ENCODE measurements around the gene ASPSCR1. TPM values are rescaled to one million over a fixed set of nuclear protein-coding genes. Genes with fewer than 3 reads are reported as not detected.

ASPSCR1 gene
- total RNA-seq, 1 experiment from 2014 or later: 59.2 TPM

DNA sequence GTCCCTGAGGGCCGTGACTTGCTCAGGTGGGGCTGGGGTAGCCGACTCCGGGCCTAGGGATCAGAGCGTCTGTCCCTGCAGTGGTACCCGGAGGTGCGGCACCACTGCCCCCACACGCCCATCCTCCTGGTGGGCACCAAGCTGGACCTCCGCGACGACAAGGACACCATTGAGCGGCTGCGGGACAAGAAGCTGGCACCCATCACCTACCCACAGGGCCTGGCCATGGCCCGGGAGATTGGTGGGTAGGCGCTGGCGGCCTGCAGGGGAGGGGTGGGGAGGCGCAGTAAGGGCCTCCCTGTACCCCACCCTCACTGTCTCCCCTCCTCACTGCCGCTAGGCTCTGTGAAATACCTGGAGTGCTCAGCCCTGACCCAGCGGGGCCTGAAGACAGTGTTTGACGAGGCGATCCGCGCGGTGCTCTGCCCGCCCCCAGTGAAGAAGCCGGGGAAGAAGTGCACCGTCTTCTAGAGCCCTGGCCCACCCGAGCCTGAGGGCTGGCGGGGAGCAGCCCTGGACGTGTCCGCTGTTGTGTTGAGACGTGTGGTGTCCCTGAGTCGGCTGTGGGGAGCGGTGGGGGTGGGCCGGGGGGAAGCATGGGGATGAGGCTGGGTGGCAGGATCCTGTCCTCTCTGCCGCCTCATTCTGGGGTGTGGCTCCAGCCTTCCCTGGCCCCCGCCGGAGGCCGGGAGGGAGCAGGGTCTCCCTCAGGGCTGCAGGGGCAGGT lies 56.1 kb downstream of the ASPSCR1 start:
- ChIA-PET CTCF (interaction anchor here (1.5 kb wide), 1 partner anchor 74 kb away, joined by 6 read pairs; no protein-coding TSS in a partner anchor), POLR2A (no interaction called here)
- DNase-seq: no peak
- Mint-ChIP-seq H3K4me3 (ENCODE audit: unreplicated experiment) (peak overlapping the region; percentile 66), H3K27me3 (ENCODE audit: insufficient read depth, unreplicated experiment) (no peaks in the 10 kb centered on the region), H3K9me3 (ENCODE audit: unreplicated experiment) (no peaks in the 10 kb centered on the region), H3K27ac (ENCODE audit: unreplicated experiment) (peak overlapping the region; percentile 69), H3K4me1 (ENCODE audit: low read depth, unreplicated experiment) (peaks cover 11% of the 10 kb centered on the region), H3K36me3 (ENCODE audit: insufficient read depth, unreplicated experiment) (peaks cover 43% of the 10 kb centered on the region)
- H3K27me3 ChIP-seq (replicated peaks; ENCODE audit: control insufficient read depth, insufficient read depth, low read length): no peaks in the 10 kb centered on the region
- intact Hi-C loops (cut with micrococcal nuclease; ENCODE audit: unreplicated experiment): loop anchor here (2.0 kb wide), 1 partner anchor 71 kb away; no protein-coding TSS in a partner anchor
- no peaks in the 10 kb centered on the region for H3K9me3 ChIP-seq
- TF ChIP-seq CTCF (IDR thresholded peaks at IDR 0.05; ENCODE audit: insufficient read depth in 1 of 2, low read depth in 1 of 2, low read length in 1 of 2, severe bottlenecking in 1 of 2, unreplicated experiment in 1 of 2): no peak
- peaks cover 28% of the 10 kb centered on the region for H3K4me1 ChIP-seq
- no peak overlapping the region for H3K4me3 ChIP-seq (ENCODE audit: low read depth, low read length)
- no peaks in the 10 kb centered on the region; the same call in 1 of the 2 replicates for H3K36me3 ChIP-seq (ENCODE audit: control insufficient read depth, insufficient read depth, low read length)
- no TSS peak for BruUV-seq (replicated peaks)

DNA sequence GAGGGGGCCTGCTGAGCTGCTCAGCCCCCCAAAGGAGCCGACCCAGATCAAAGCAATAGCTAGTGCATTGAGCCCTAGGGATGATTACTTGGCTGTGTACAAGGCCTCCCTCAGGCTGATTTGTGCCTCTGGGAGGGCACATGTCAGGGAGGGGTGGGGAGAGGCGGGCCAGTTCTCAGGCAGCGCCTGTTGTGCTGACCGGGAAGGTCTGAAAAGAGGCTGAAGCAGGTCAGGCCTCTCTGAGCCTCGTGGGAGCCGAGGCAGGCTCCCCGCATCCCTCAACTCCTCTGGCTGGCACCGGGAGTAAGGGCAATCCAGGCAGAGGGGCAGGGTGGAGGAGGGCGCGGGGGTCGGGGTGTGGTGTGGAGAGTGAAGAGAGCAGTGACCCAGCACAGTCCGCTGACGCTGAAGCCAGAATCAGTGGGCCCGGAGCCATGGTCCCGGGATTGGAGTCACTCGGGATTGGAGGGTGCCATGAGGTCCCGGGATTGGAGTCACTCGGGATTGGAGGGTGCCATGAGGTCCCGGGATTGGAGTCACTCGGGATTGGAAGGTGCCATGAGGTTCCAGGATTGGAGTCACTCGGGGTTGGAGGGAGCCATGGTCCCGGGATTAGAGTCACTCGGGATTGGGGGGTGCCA lies 57.1 kb downstream of the ASPSCR1 start:
- peaks cover 35% of the 10 kb centered on the region for H3K36me3 Mint-ChIP-seq (ENCODE audit: insufficient read depth, unreplicated experiment)
- H3K27me3 ChIP-seq (replicated peaks; ENCODE audit: control insufficient read depth, insufficient read depth, low read length): no peaks in the 10 kb centered on the region
- peak overlapping the region; percentile 48 for H3K4me3 Mint-ChIP-seq (ENCODE audit: unreplicated experiment)
- no peaks in the 10 kb centered on the region for H3K9me3 Mint-ChIP-seq (ENCODE audit: unreplicated experiment)
- ChIA-PET POLR2A (no interaction called here), CTCF (no interaction called here)
- no peak for DNase-seq
- no TSS peak for BruUV-seq (replicated peaks)
- H3K4me3 ChIP-seq (ENCODE audit: low read depth, low read length): no peak overlapping the region
- no peaks in the 10 kb centered on the region for H3K27me3 Mint-ChIP-seq (ENCODE audit: insufficient read depth, unreplicated experiment)
- H3K4me1 ChIP-seq: peaks cover 28% of the 10 kb centered on the region
- intact Hi-C loops (cut with micrococcal nuclease; ENCODE audit: unreplicated experiment): no loop called here
- no peak for TF ChIP-seq CTCF (IDR thresholded peaks at IDR 0.05; ENCODE audit: insufficient read depth in 1 of 2, low read depth in 1 of 2, low read length in 1 of 2, severe bottlenecking in 1 of 2, unreplicated experiment in 1 of 2)
- peak overlapping the region; percentile 23 for H3K27ac Mint-ChIP-seq (ENCODE audit: unreplicated experiment)
- H3K36me3 ChIP-seq (ENCODE audit: control insufficient read depth, insufficient read depth, low read length): no peaks in the 10 kb centered on the region; the same call in 1 of the 2 replicates
- no peaks in the 10 kb centered on the region for H3K9me3 ChIP-seq
- H3K4me1 Mint-ChIP-seq (ENCODE audit: low read depth, unreplicated experiment): peaks cover 9% of the 10 kb centered on the region

GRCh38 chr17:82035488-82035887 lies 58.1 kb downstream of the ASPSCR1 start:
- peaks cover 5% of the 10 kb centered on the region for H3K4me1 Mint-ChIP-seq (ENCODE audit: low read depth, unreplicated experiment)
- Histone ChIP-seq H3K9me3 (no peaks in the 10 kb centered on the region), H3K36me3 (ENCODE audit: control insufficient read depth, insufficient read depth, low read length) (no peaks in the 10 kb centered on the region; the same call in 1 of the 2 replicates), H3K27me3 (replicated peaks; ENCODE audit: control insufficient read depth, insufficient read depth, low read length) (no peaks in the 10 kb centered on the region), H3K4me3 (ENCODE audit: low read depth, low read length) (no peak overlapping the region), H3K4me1 (peaks cover 24% of the 10 kb centered on the region)
- intact Hi-C loops (cut with micrococcal nuclease; ENCODE audit: unreplicated experiment): no loop called here
- TF ChIP-seq CTCF (IDR thresholded peaks at IDR 0.05; ENCODE audit: insufficient read depth in 1 of 2, low read depth in 1 of 2, low read length in 1 of 2, severe bottlenecking in 1 of 2, unreplicated experiment in 1 of 2): no peak
- DNase-seq: no peak
- no peaks in the 10 kb centered on the region for H3K27me3 Mint-ChIP-seq (ENCODE audit: insufficient read depth, unreplicated experiment)
- H3K27ac Mint-ChIP-seq (ENCODE audit: unreplicated experiment): no peak overlapping the region
- H3K9me3 Mint-ChIP-seq (ENCODE audit: unreplicated experiment): no peaks in the 10 kb centered on the region
- ChIA-PET POLR2A (interaction anchor here (0.6 kb wide), 1 partner anchor 481 kb away, joined by 5 read pairs; no protein-coding TSS in a partner anchor), CTCF (no interaction called here)
- peak overlapping the region; percentile 86 for H3K4me3 Mint-ChIP-seq (ENCODE audit: unreplicated experiment)
- peaks cover 25% of the 10 kb centered on the region for H3K36me3 Mint-ChIP-seq (ENCODE audit: insufficient read depth, unreplicated experiment)
- no TSS peak for BruUV-seq (replicated peaks)
